HepG2 (cell line): Measurements from ENCODE around the gene TNFSF12. TPM values are rescaled to one million over a fixed set of nuclear protein-coding genes. Genes with fewer than 3 reads are reported as not detected.

Experiments
- CEBPB ChIP-seq: IDR thresholded peaks from 2 replicates; pipeline ENCODE4 v1.6.1; 2011; ENCODE audit warnings: low read depth, low read length, improper control_type of control experiment, borderline replicate concordance
- GATAD2A ChIP-seq: IDR thresholded peaks from 2 replicates; pipeline ENCODE4 v1.6.1; 2016
- IKZF1 ChIP-seq: fragments of 450-650 bp; IDR thresholded peaks from 2 replicates; pipeline ENCODE4 v1.7.1; 2016
- JDP2 ChIP-seq: sonication (generic); formaldehyde crosslinking; IDR thresholded peaks from 2 replicates; pipeline ENCODE4 v1.8.1; 2022; ENCODE audit warnings: missing genetic modification reagents, borderline replicate concordance
- MAF1 ChIP-seq: sonication (generic); formaldehyde crosslinking; IDR thresholded peaks from 2 replicates; pipeline ENCODE4 v1.5.0; 2020; ENCODE audit warnings: missing genetic modification reagents, borderline replicate concordance
- MTF2 ChIP-seq: sonication (generic); formaldehyde crosslinking; IDR thresholded peaks from 2 replicates; pipeline ENCODE4 v1.5.0; 2020; ENCODE audit warnings: missing genetic modification reagents, borderline replicate concordance
- TFAP4 ChIP-seq: sonication (generic); IDR thresholded peaks from 2 replicates; pipeline ENCODE4 v1.6.1; 2016; ENCODE audit warnings: low read depth, borderline replicate concordance
- THYN1 ChIP-seq: sonication (generic); formaldehyde crosslinking; IDR thresholded peaks from 2 replicates; pipeline ENCODE4 v1.8.1; 2023; ENCODE audit warnings: low read depth, mild to moderate bottlenecking, moderate library complexity, missing genetic modification reagents, borderline replicate concordance
- ZNF264 ChIP-seq: sonication (generic); formaldehyde crosslinking; IDR thresholded peaks from 2 replicates; pipeline ENCODE4 v1.4.0; 2020; ENCODE audit warnings: missing genetic modification reagents
- ZNF343 ChIP-seq: sonication (generic); formaldehyde crosslinking; IDR thresholded peaks from 2 replicates; pipeline ENCODE4 v1.4.0; 2020; ENCODE audit warnings: mild to moderate bottlenecking, missing genetic modification reagents
- ZNF552 ChIP-seq: sonication (generic); formaldehyde crosslinking; IDR thresholded peaks from 2 replicates; pipeline ENCODE4 v1.9.0; 2022; ENCODE audit warnings: missing genetic modification reagents, mild to moderate bottlenecking, borderline replicate concordance
- ZNF569 ChIP-seq: sonication (generic); formaldehyde crosslinking; IDR thresholded peaks from 2 replicates; pipeline ENCODE4 v1.5.0; 2020; ENCODE audit warnings: mild to moderate bottlenecking, missing genetic modification reagents, moderate library complexity, borderline replicate concordance
- polyA plus RNA-seq, 8 experiments: library from polyadenylated mRNA; depleted of rRNA in 3 of 8; stranded (reverse) in 7 of 8; unstranded in 1 of 8; fragments of >200 nt; fragmentation: Illumina TruSeq in 4 of 8; extraction: Trizol in 4 of 8; gene quantifications; 2 replicates each; pipeline versions ENCODE4 v1.2.1 to v1.2.3, GENCODE V29; 2011 to 2016; ENCODE audit warnings: low read depth in 4 of 8, missing spikeins in 1 of 8, mixed read lengths in 1 of 8; ENCODE audit not compliant: insufficient read depth in 1 of 8
- total RNA-seq, 5 experiments: library from RNA; depleted of rRNA; stranded (reverse); fragments of >200 nt; fragmentation: Illumina TruSeq; extraction: Trizol; gene quantifications; 2 replicates each; pipeline ENCODE4 v1.2.3, GENCODE V29; 2016; ENCODE audit warnings: low read depth in 1 of 5
- TF ChIP-seq, protein P1 (sequence below): sonication (generic); formaldehyde crosslinking; IDR thresholded peaks from 2 replicates; pipeline ENCODE4 v1.4.0; 2020; ENCODE audit warnings: mild to moderate bottlenecking, missing genetic modification reagents
- TF ChIP-seq, protein P2 (sequence below): sonication (generic); formaldehyde crosslinking; conservative IDR thresholded peaks from 2 replicates; pipeline ENCODE4 v1.5.0; 2020; ENCODE audit warnings: missing genetic modification reagents
- TF ChIP-seq, protein P3 (sequence below): sonication (generic); formaldehyde crosslinking; IDR thresholded peaks from 2 replicates; pipeline ENCODE4 v1.5.1; 2020; ENCODE audit warnings: missing genetic modification reagents, mild to moderate bottlenecking, borderline replicate concordance
- TF ChIP-seq, protein P4 (sequence below): sonication (generic); formaldehyde crosslinking; IDR thresholded peaks from 2 replicates; pipeline ENCODE4 v1.5.0; 2020; ENCODE audit warnings: mild to moderate bottlenecking, missing genetic modification reagents, borderline replicate concordance

The TNFSF12 gene
- total and polyA plus RNA-seq, 2 of the 13 experiments (the other 11 are each of a cell fraction or from before 2014, with no cell fraction given) = 0.93 to 7.2 TPM

- TF ChIP-seq, protein P1, sequence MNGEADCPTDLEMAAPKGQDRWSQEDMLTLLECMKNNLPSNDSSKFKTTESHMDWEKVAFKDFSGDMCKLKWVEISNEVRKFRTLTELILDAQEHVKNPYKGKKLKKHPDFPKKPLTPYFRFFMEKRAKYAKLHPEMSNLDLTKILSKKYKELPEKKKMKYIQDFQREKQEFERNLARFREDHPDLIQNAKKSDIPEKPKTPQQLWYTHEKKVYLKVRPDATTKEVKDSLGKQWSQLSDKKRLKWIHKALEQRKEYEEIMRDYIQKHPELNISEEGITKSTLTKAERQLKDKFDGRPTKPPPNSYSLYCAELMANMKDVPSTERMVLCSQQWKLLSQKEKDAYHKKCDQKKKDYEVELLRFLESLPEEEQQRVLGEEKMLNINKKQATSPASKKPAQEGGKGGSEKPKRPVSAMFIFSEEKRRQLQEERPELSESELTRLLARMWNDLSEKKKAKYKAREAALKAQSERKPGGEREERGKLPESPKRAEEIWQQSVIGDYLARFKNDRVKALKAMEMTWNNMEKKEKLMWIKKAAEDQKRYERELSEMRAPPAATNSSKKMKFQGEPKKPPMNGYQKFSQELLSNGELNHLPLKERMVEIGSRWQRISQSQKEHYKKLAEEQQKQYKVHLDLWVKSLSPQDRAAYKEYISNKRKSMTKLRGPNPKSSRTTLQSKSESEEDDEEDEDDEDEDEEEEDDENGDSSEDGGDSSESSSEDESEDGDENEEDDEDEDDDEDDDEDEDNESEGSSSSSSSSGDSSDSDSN = no peak; the same call in 1 of the 2 replicates
- TF ChIP-seq, protein P2, sequence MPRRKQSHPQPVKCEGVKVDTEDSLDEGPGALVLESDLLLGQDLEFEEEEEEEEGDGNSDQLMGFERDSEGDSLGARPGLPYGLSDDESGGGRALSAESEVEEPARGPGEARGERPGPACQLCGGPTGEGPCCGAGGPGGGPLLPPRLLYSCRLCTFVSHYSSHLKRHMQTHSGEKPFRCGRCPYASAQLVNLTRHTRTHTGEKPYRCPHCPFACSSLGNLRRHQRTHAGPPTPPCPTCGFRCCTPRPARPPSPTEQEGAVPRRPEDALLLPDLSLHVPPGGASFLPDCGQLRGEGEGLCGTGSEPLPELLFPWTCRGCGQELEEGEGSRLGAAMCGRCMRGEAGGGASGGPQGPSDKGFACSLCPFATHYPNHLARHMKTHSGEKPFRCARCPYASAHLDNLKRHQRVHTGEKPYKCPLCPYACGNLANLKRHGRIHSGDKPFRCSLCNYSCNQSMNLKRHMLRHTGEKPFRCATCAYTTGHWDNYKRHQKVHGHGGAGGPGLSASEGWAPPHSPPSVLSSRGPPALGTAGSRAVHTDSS (CRISPR knock-in tag) = no peak
- TF ChIP-seq TFAP4 (peak; percentile 4; the same call in 1 of the 2 replicates), THYN1 (CRISPR knock-in tag) (no peak), ZNF569 (no peak), ZNF552 (CRISPR knock-in tag) (no peak; the same call in 1 of the 2 replicates), JDP2 (0 out of 2 replicates have a peak, but pooled peaks have one; percentile 67), GATAD2A (CRISPR knock-in tag) (no peak), IKZF1 (no peak), ZNF264 (CRISPR knock-in tag) (no peak), MTF2 (no peak), MAF1 (CRISPR knock-in tag) (0 out of 2 replicates have a peak, but pooled peaks have one; percentile 19), ZNF343 (CRISPR knock-in tag) (no peak; the same call in 1 of the 2 replicates), CEBPB (no peak; the same call in 1 of the 2 replicates)
- TF ChIP-seq, protein P3, sequence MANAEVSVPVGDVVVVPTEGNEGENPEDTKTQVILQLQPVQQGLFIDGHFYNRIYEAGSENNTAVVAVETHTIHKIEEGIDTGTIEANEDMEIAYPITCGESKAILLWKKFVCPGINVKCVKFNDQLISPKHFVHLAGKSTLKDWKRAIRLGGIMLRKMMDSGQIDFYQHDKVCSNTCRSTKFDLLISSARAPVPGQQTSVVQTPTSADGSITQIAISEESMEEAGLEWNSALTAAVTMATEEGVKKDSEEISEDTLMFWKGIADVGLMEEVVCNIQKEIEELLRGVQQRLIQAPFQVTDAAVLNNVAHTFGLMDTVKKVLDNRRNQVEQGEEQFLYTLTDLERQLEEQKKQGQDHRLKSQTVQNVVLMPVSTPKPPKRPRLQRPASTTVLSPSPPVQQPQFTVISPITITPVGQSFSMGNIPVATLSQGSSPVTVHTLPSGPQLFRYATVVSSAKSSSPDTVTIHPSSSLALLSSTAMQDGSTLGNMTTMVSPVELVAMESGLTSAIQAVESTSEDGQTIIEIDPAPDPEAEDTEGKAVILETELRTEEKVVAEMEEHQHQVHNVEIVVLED = 0 out of 2 replicates have a peak, but pooled peaks have one; percentile 70
- TF ChIP-seq, protein P4, sequence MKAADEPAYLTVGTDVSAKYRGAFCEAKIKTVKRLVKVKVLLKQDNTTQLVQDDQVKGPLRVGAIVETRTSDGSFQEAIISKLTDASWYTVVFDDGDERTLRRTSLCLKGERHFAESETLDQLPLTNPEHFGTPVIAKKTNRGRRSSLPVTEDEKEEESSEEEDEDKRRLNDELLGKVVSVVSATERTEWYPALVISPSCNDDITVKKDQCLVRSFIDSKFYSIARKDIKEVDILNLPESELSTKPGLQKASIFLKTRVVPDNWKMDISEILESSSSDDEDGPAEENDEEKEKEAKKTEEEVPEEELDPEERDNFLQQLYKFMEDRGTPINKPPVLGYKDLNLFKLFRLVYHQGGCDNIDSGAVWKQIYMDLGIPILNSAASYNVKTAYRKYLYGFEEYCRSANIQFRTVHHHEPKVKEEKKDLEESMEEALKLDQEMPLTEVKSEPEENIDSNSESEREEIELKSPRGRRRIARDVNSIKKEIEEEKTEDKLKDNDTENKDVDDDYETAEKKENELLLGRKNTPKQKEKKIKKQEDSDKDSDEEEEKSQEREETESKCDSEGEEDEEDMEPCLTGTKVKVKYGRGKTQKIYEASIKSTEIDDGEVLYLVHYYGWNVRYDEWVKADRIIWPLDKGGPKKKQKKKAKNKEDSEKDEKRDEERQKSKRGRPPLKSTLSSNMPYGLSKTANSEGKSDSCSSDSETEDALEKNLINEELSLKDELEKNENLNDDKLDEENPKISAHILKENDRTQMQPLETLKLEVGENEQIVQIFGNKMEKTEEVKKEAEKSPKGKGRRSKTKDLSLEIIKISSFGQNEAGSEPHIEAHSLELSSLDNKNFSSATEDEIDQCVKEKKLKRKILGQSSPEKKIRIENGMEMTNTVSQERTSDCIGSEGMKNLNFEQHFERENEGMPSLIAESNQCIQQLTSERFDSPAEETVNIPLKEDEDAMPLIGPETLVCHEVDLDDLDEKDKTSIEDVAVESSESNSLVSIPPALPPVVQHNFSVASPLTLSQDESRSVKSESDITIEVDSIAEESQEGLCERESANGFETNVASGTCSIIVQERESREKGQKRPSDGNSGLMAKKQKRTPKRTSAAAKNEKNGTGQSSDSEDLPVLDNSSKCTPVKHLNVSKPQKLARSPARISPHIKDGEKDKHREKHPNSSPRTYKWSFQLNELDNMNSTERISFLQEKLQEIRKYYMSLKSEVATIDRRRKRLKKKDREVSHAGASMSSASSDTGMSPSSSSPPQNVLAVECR = peak; percentile 76; the same call in 1 of the 2 replicates
These were observed 23.9 kb downstream of the TNFSF12 start (continued) for GRCh38 chr17:7572588-7573323.
